Mammary epithelial cell (primary cell): ENCODE measurements around the gene ABCC1.

ENCODE experiments used
- CTCF ChIP-seq, 2 donors: IDR thresholded peaks in 1 of 2; conservative IDR thresholded peaks in 1 of 2; 2 replicates each; pipeline ENCODE4 v1.5.1; 2011 to 2012; ENCODE audit warnings: inconsistent platforms in 2 of 2, low read length in 2 of 2, mild to moderate bottlenecking in 2 of 2, control low read depth in 1 of 2, low read depth in 1 of 2; ENCODE audit not compliant: insufficient read depth in 1 of 2; ENCODE audit errors: extremely low read depth in 1 of 2
- EZH2 ChIP-seq: IDR thresholded peaks from 2 replicates; pipeline ENCODE4 v1.6.1; 2012; ENCODE audit warnings: low read length, inconsistent platforms, borderline replicate concordance

GRCh38 chr16:15981382-15981781, 32.0 kb downstream of the ABCC1 start:
- TF ChIP-seq CTCF (conservative IDR thresholded peaks at IDR 0.05 in 1 of 2, IDR thresholded peaks at IDR 0.05 in 1 of 2; ENCODE audit: extremely low read depth in 1 of 2, insufficient read depth in 1 of 2, low read depth in 1 of 2, low read length in 2 of 2) (no peak), EZH2 (no peak)
